ENCODE data around the gene ATP2B3. TPM values are rescaled to one million over a fixed set of nuclear protein-coding genes. Genes with fewer than 3 reads are reported as not detected.
A peak's percentile ranks its signal among the peaks of the same experiment; 100 is the strongest.

The ATP2B3 gene
- total and polyA plus RNA-seq, 2 of the 4 experiments (the other 2 are of a cell fraction) = under 0.01 to 0.03 TPM

DNA sequence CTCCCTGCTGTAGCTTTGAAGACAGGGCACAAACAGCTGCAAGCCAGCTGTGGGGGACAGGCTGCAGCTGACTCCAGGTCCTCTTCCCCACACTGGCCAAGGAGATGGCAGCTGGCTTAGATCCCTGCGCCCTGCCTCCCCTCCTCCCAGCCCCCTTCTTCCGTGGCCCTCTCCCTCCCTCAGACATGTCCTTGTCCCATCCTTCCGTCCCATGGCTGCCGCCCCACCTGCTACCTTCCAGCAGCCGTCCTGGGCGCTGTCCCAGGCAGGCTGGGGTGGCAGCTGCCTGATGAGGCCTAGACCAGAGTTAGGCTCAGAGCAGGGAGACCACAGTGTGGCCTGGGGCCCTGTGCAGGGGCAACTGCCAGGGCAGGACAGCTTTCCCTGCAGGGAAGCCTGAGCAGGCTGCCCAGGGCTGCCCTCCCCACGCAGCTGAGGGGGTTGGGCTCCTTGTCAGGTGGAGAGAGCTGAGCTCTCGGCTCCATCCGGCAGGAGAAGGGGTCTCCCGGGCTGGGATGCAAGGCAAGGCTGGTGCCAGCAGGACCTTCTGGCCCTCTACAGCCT, 26.0 kb upstream of the ATP2B3 start:
- H4K8ac ChIP-seq (ENCODE audit: low read depth in 2 of 2, low read length in 2 of 2) = no peak overlapping the region
- peak overlapping the region; percentile 64; the same call in 1 of the 2 replicates for H4K5ac ChIP-seq (ENCODE audit: low read depth, low read length)
- peaks cover 33% of the 10 kb centered on the region for H3K4me1 ChIP-seq (ENCODE audit: control insufficient read depth, insufficient read depth, low read length)
- no peak overlapping the region for H4K91ac ChIP-seq (ENCODE audit: insufficient read depth, low read depth, low read length)
- ChIA-PET CTCF (no interaction called here), POLR2A (ENCODE audit: unreplicated experiment) (no interaction called here)
- H3K9me3 ChIP-seq (ENCODE audit: control insufficient read depth, insufficient read depth, low read length) = no peaks in the 10 kb centered on the region; the same call in 1 of the 2 replicates
- TF ChIP-seq CHD1 (IDR thresholded peaks at IDR 0.05; ENCODE audit: low read depth, low read length) = no peak
- TF ChIP-seq RFX5 (IDR thresholded peaks at IDR 0.05; ENCODE audit: low read depth, low read length) = no peak
- no peak for TF ChIP-seq CEBPB (IDR thresholded peaks at IDR 0.05; ENCODE audit: low read depth, low read length)
- TF ChIP-seq NFE2L2 (IDR thresholded peaks at IDR 0.05; ENCODE audit: low read depth, low read length) = no peak
- no peak for TF ChIP-seq MAFK (IDR thresholded peaks at IDR 0.05; ENCODE audit: low read depth, low read length)
- TF ChIP-seq BHLHE40 (IDR thresholded peaks at IDR 0.05; ENCODE audit: low read depth, low read length) = no peak
- TF ChIP-seq FOS (IDR thresholded peaks at IDR 0.05; ENCODE audit: low read depth, low read length) = no peak
- TF ChIP-seq, protein P1, sequence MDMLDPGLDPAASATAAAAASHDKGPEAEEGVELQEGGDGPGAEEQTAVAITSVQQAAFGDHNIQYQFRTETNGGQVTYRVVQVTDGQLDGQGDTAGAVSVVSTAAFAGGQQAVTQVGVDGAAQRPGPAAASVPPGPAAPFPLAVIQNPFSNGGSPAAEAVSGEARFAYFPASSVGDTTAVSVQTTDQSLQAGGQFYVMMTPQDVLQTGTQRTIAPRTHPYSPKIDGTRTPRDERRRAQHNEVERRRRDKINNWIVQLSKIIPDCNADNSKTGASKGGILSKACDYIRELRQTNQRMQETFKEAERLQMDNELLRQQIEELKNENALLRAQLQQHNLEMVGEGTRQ (IDR thresholded peaks at IDR 0.05; ENCODE audit: low read depth, low read length) = no peak
- TF ChIP-seq SMC3 (IDR thresholded peaks at IDR 0.05; ENCODE audit: low read depth, low read length) = no peak
- no peak for TF ChIP-seq MXI1 (IDR thresholded peaks at IDR 0.05; ENCODE audit: borderline replicate concordance, low read depth, low read length)
- DNase-seq = no peak
- peak overlapping the region; percentile 68; the same call in 1 of the 2 replicates for H2BK120ac ChIP-seq (ENCODE audit: low read depth, low read length)
- H3K18ac ChIP-seq (ENCODE audit: low read depth, low read length) = peak overlapping the region; percentile 16; the same call in 1 of the 2 replicates
- no peaks in the 10 kb centered on the region for H4K20me1 ChIP-seq (ENCODE audit: insufficient read depth, low read length)
- no peak overlapping the region for H3K4me3 ChIP-seq (ENCODE audit: insufficient read depth, low read depth, low read length)
- intact Hi-C loops (cut with micrococcal nuclease) (no loop called here), in situ Hi-C loops (cut with MboI; ENCODE audit: low sequenced_read_pairs) (no loop called here), dilution Hi-C loops (cut with HindIII; ENCODE audit: low sequenced_read_pairs, unreplicated experiment) (no loop called here)
- ATAC-seq (ENCODE audit: low read depth) = no peak
- H3K9ac ChIP-seq (ENCODE audit: low read depth, low read length) = no peak overlapping the region
- H3K56ac ChIP-seq (ENCODE audit: extremely low read depth, insufficient read depth, low read length) = no peak overlapping the region
- peak overlapping the region; percentile 61 for H2BK5ac ChIP-seq (ENCODE audit: low read depth, low read length, poor library complexity, severe bottlenecking)
- peaks cover 0 to 9% of the 10 kb centered on the region in 2 experiments; a peak in 2 of 4 replicates for H3K79me1 ChIP-seq (ENCODE audit: low read depth in 1 of 2, low read length in 2 of 2)
- H3K23ac ChIP-seq (ENCODE audit: low read depth, low read length) = no peak overlapping the region
- H3K4me2 ChIP-seq (ENCODE audit: low read depth, low read length) = no peak overlapping the region; the same call in 1 of the 2 replicates
- H2AK9ac ChIP-seq (replicated peaks; ENCODE audit: low read depth, low read length, poor library complexity) = peak overlapping the region; percentile 42
- H3K36me3 ChIP-seq (ENCODE audit: control insufficient read depth, insufficient read depth, low read length) = no peaks in the 10 kb centered on the region
- H2BK15ac ChIP-seq (ENCODE audit: low read depth, low read length) = no peak overlapping the region; the same call in 2 of the 3 replicates
- peak overlapping the region; percentile 32; the same call in 1 of the 2 replicates for H3K14ac ChIP-seq (replicated peaks; ENCODE audit: low read depth, low read length)
- H3K27ac ChIP-seq (ENCODE audit: insufficient read depth, low read length) = peak overlapping the region; percentile 49; the same call in 1 of the 2 replicates
- peaks cover 9% of the 10 kb centered on the region for H3K9me1 ChIP-seq (ENCODE audit: insufficient read depth, low read length)
- H2AK5ac ChIP-seq (ENCODE audit: low read depth, low read length) = peak overlapping the region; percentile 28; the same call in 1 of the 2 replicates
- peak overlapping the region; percentile 43; the same call in 1 of the 2 replicates for H3K4ac ChIP-seq (ENCODE audit: low read depth, low read length)
- H2AFZ ChIP-seq (replicated peaks; ENCODE audit: low read length, poor library complexity) = peak overlapping the region; percentile 75
- no peak overlapping the region for H2BK20ac ChIP-seq (ENCODE audit: low read depth, low read length)
- BruUV-seq (replicated peaks) = no TSS peak
- no peaks in the 10 kb centered on the region for H3K27me3 ChIP-seq (ENCODE audit: control insufficient read depth, insufficient read depth, low read length)
- WGBS, 2 experiments (ENCODE audit: extremely low coverage in 2 of 2, insufficient read length in 1 of 2) = 42% methylated on average over 3 of the region's 10 CpGs; no CpG with 5 or more reads in 1 of the 2 experiments
